ENCODE results near the gene NPSR1. TPM values are rescaled to one million over a fixed set of nuclear protein-coding genes. Genes with fewer than 3 reads are reported as not detected.

NPSR1 gene
- total RNA-seq, 1 donor from 2014 or later = not detected

DNA sequence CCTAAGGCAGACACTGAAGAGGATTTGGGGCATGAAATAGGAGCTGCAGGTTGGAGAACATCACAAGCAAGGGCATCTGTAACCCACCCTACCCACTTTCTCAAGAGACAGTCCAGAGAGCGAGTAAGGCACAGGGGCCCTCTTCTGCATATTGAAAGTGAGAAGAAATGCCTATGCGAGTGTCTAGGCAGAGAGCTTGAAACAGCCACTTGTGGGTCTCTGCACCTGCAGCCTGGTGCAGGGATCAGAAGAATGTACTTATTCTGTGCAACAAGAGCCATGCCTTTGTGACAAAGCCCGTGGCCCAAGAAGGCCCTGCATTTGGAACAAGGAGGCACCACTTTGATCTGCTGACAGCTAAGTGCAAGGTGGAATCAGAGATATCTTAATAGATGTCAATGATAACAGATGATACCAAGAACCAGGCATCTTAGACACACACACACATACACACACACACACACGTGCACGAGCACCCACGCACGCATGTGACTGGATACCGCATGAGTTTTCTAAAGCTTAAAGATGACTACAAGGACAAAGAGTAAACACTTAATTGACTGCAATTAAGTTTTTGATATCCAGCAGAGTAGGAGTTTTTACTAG, 89.3 kb downstream of the NPSR1 start:
- no peak overlapping the region for H3K4me3 ChIP-seq
- H3K36me3 ChIP-seq = no peaks in the 10 kb centered on the region
- no peaks in the 10 kb centered on the region for H3K4me1 ChIP-seq
- no peak overlapping the region for H3K27ac ChIP-seq
- DNase-seq (ENCODE audit: low spot score in 2 of 2) = no peak
- TF ChIP-seq, protein P1, sequence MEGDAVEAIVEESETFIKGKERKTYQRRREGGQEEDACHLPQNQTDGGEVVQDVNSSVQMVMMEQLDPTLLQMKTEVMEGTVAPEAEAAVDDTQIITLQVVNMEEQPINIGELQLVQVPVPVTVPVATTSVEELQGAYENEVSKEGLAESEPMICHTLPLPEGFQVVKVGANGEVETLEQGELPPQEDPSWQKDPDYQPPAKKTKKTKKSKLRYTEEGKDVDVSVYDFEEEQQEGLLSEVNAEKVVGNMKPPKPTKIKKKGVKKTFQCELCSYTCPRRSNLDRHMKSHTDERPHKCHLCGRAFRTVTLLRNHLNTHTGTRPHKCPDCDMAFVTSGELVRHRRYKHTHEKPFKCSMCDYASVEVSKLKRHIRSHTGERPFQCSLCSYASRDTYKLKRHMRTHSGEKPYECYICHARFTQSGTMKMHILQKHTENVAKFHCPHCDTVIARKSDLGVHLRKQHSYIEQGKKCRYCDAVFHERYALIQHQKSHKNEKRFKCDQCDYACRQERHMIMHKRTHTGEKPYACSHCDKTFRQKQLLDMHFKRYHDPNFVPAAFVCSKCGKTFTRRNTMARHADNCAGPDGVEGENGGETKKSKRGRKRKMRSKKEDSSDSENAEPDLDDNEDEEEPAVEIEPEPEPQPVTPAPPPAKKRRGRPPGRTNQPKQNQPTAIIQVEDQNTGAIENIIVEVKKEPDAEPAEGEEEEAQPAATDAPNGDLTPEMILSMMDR (IDR thresholded peaks at IDR 0.05) = no peak
- no peaks in the 10 kb centered on the region for H3K9me3 ChIP-seq
- intact Hi-C loops (cut with DNase I) = no loop called here
- no peaks in the 10 kb centered on the region for H3K27me3 ChIP-seq

DNA sequence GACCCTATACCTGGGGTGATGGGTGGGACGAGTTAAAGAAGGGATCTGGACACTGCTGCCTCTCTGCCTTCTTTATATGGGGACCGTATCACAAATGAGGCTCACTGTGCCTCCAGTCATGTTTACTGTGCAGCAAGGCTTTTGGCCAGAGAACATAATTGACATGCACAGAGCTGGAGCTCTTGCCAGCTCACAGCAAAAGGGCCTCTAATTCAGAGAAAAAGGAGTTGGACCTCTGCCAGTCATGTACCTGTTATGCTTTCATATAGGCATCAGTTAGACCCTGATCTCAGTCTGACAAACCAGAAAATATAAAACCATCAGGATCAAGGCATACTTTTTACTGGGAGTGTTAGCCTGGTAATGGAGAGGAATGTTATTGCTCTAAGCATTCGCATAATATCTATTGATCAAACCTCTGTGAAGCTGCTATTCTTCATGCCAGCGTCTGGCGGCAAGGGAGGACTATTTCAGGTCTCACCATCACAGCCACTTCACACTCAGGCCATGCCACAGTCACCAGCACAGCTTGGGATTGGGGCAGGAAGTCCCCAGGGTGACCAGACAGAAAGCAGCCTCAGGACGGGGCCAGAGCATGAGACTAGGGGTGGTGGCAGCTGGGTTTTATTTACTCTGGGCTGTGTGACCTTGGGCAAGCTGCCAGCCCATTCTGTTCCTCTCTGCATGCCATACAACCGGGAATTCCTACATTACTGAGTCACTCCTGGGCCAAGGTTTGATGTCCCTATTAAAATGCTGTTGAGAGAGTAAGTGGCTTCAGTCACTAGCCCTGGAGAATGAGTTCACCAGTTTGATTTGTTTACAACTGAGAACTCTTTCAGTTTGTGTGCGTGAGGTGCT, 90.1 kb downstream of the NPSR1 start:
- no peak for DNase-seq (ENCODE audit: low spot score in 2 of 2)
- H3K4me3 ChIP-seq = no peak overlapping the region
- H3K4me1 ChIP-seq = no peaks in the 10 kb centered on the region
- intact Hi-C loops (cut with DNase I) = no loop called here
- no peaks in the 10 kb centered on the region for H3K9me3 ChIP-seq
- H3K27me3 ChIP-seq = no peaks in the 10 kb centered on the region
- H3K27ac ChIP-seq = no peak overlapping the region
- TF ChIP-seq, protein P1 (IDR thresholded peaks at IDR 0.05) = no peak
- no peaks in the 10 kb centered on the region for H3K36me3 ChIP-seq

DNA sequence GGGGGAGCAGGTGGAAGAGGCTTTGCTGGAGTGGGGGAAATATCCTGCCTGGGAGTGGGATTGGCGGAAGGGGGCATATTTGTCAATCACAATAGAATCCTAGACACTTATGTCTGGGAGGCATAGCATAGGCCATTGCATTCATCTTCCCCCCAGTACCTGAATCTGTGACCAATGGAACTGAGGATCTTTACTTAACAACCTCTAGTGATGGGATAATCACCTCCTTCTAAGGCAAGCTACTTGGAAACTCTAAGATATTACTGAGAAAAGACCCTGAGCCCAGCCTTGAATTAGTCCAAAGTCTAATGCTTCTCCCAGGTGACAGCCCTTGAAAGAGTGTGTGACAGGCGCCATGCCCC, 90.7 kb downstream of the NPSR1 start:
- intact Hi-C loops (cut with DNase I) = no loop called here

DNA sequence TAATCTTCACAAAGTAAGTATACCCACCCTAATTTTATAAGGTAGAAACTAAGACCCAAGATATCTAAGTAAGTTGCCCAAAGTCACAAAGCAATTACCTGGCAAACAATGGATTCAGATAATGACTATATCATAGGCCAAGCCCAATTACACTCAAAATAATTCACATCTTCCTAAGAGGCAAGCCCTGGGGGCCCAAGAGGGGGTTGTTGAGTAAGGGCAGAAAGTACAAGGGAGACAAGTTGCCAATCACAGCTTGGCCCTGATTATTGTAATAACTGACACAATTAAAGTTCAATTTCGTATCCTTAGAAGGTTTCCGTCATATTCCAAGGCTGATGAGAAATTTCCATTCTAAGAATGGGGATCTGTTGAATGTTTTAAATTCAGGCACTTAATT, 91.4 kb downstream of the NPSR1 start:
- DNase-seq (ENCODE audit: low spot score in 2 of 2) = no peak
- Histone ChIP-seq H3K4me1 (no peaks in the 10 kb centered on the region), H3K27ac (no peak overlapping the region), H3K27me3 (no peaks in the 10 kb centered on the region), H3K9me3 (no peaks in the 10 kb centered on the region), H3K4me3 (no peak overlapping the region), H3K36me3 (no peaks in the 10 kb centered on the region)
- intact Hi-C loops (cut with DNase I) = no loop called here
- TF ChIP-seq, protein P1 (IDR thresholded peaks at IDR 0.05) = no peak

More for the DNA sequence above, 90.7 kb downstream of the NPSR1 start:
- DNase-seq (ENCODE audit: low spot score in 2 of 2) = no peak
- Histone ChIP-seq H3K27ac (no peak overlapping the region), H3K27me3 (no peaks in the 10 kb centered on the region), H3K36me3 (no peaks in the 10 kb centered on the region), H3K4me1 (no peaks in the 10 kb centered on the region), H3K4me3 (no peak overlapping the region), H3K9me3 (no peaks in the 10 kb centered on the region)
- TF ChIP-seq, protein P1 (IDR thresholded peaks at IDR 0.05) = no peak

DNA sequence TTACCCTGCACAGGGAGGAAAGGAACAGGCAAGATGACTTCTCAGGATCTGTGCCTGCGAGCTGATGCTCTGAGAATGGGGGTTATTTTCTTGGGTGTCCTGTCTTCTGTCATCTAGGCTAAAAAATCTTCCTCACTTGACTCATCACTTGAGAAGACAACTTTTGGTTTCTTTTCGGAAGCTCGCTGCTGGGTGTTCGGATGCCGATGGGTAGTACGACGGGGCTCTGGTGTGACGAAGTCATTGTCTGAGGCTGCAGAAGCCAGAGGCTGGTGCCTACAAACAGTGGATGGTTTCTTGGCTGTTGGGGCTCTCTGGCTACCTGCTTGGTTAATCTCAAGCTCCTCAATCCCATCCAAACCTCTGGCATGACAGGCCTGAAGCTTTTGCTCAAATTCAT, 92.2 kb downstream of the NPSR1 start:
- no peaks in the 10 kb centered on the region for H3K4me1 ChIP-seq
- H3K36me3 ChIP-seq = no peaks in the 10 kb centered on the region
- H3K4me3 ChIP-seq = no peak overlapping the region
- no peak for DNase-seq (ENCODE audit: low spot score in 2 of 2)
- H3K27ac ChIP-seq = no peak overlapping the region
- H3K27me3 ChIP-seq = no peaks in the 10 kb centered on the region
- intact Hi-C loops (cut with DNase I) = no loop called here
- TF ChIP-seq, protein P1 (IDR thresholded peaks at IDR 0.05) = no peak
- no peaks in the 10 kb centered on the region for H3K9me3 ChIP-seq
